GM18526 (cell line): ENCODE measurements around the gene C4orf33.

Experiments used
- POLR2A ChIP-seq: IDR thresholded peaks from 3 replicates; pipeline ENCODE4 v1.6.1; 2011; ENCODE audit not compliant: insufficient read length; ENCODE audit errors: extremely low read depth

The C4orf33 gene

GRCh38 chr4:129113434-129113833 lies 17.5 kb downstream of the C4orf33 start:
- TF ChIP-seq POLR2A: no peak

- TF ChIP-seq POLR2A: no peak
Observed at GRCh38 chr4:129113919-129114318, 18.0 kb downstream of the C4orf33 start.

GRCh38 chr4:129117705-129118104 lies 21.8 kb downstream of the C4orf33 start:
- no peak for TF ChIP-seq POLR2A

GRCh38 chr4:129129143-129129542 lies 33.2 kb downstream of the C4orf33 start:
- no peak for TF ChIP-seq POLR2A

DNA sequence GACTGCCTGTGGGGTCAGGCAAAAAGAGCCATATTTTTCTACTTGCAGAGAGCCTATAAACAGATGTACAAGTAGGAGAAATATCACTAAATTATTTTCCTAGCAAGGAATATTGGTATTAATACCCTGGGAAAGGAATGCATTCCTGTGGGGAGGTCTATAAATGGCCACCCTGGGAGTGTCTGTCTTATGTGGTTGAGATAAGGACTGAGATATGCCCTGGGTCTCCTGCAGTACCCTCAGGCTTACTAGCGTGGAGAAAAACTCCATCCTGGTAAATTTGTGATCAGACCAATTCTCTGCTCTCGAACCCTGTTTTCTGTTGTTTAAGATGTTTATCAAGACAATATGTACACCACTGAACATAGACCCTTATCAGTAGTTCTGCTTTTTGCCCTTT lies 35.4 kb downstream of the C4orf33 start:
- no peak for TF ChIP-seq POLR2A

- no peak for TF ChIP-seq POLR2A
Observed at GRCh38 chr4:129136433-129136832, 40.5 kb downstream of the C4orf33 start.

GRCh38 chr4:129138810-129139496 lies 43.0 kb downstream of the C4orf33 start:
- TF ChIP-seq POLR2A: no peak

GRCh38 chr4:129140521-129140920 lies 44.6 kb downstream of the C4orf33 start:
- no peak for TF ChIP-seq POLR2A

GRCh38 chr4:129143359-129143758 lies 47.4 kb downstream of the C4orf33 start:
- TF ChIP-seq POLR2A: no peak

DNA sequence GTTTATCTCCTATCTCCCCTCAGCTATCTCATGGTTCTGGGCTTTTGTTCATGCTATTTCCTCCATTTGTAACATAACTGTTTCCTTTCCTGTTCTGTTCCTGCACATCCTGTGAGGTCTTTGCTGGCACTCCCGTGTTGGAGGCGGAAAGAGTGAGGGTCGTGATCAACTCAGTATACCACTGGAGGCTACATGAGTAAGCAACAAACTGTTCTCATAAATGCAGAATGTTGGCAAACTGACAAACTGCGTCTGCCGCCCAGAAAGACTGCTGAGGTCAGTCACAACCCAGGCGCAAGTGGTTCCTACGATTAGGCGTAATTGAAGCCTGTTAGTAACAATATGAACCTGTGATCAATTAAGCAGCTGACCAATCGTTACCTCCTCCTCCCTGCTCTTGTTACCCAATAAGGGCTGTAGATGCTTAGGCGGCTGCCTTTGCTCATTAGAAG lies 48.8 kb downstream of the C4orf33 start:
- no peak for TF ChIP-seq POLR2A

- TF ChIP-seq POLR2A: no peak
Observed at GRCh38 chr4:129145222-129145730, 49.3 kb downstream of the C4orf33 start.

DNA sequence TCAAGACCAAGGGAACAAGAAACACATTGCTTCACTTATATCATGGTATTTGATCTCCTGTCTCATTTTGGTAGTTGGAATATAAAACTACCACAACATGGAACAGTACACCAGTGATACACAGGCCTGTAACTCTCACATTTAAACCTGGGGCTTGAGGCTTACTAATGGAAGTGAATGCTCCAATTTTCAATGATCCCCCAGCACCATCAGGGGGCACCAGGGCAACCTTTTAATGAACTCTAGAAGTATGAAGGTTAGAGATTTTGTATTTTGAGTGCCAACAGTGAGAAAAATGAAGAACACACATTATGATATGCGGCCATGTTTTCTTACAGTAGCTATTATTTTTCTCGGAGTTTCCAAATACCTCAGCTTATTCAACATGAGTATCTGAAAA lies 50.7 kb downstream of the C4orf33 start:
- no peak for TF ChIP-seq POLR2A

DNA sequence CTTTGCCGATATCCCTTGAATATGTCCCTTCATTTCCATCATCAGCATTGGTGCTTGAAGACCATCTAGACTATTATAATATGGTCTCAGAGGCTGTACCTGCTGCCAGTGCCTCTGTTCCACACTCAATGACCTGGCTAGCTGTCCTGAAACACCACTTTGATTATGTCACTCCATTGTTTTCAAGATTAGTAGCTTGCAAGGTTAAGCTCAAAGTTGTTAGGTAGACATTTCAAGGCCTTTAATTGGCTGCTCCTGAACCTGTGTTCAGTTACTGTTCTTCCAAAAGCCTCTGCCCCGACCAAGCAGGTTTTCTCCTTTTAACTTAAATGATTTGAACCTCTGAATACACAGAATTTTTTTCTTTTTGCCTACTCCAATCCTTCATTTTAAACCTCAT lies 52.9 kb downstream of the C4orf33 start:
- no peak for TF ChIP-seq POLR2A

DNA sequence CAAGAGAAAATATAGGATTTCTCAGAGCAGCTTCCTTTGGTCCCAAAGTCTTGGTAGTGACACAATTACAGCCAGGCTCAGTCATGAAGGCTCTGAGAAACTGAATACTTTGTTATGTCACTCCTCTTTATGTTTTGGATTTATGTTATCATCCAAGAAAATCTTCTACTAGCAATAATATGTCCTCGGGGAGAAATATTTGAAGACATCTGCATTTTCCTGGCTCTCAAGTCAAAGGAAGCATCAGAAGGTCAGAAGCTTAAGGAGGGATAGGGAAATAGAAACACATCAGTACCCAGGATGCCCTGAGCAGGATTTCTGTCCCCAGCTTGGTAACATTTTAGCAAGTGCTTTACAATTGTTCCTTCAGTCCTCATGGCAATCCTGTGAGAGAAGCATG lies 54.0 kb downstream of the C4orf33 start:
- no peak for TF ChIP-seq POLR2A

GRCh38 chr4:129152350-129152749 lies 56.4 kb downstream of the C4orf33 start:
- TF ChIP-seq POLR2A: no peak

DNA sequence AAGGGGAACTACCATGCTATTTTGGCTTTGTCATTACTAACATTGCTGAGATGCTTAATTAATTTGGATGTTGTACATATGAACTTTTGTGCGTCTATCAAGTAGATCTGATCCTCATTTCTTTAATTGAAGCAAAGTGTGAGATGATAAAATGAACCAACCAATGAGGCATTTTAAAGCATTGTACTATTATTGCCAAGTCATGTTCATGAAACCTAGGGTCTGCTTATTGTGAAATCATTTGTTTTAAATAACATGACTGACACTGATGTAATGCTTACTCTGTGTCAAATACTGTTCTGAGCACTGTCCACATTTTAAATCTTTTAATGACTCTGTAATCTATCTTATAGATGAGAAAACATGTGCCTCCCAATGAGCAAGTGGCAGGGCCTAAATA lies 57.7 kb downstream of the C4orf33 start:
- TF ChIP-seq POLR2A: no peak

- TF ChIP-seq POLR2A: no peak
Observed at GRCh38 chr4:129162450-129162849, 66.5 kb downstream of the C4orf33 start.
